Activated CD4-positive, alpha-beta T cell treated with anti-CD3 and anti-CD28 coated beads for 48 hours (primary cell): ENCODE data around the gene INO80D.
"Not testable (repeated sequence)": the region's sequence is repeated elsewhere in the genome, so short reads cannot be mapped to it uniquely, and the experiment has no call there.

ENCODE experiments used
- DNase-seq: peaks from one replicate; pipeline ENCODE4 v3.0.0-alpha.2; 2020

INO80D gene

GRCh38 chr2:206015746-206016145 lies 70.2 kb downstream of the INO80D start:
- not testable (repeated sequence) for DNase-seq

DNA sequence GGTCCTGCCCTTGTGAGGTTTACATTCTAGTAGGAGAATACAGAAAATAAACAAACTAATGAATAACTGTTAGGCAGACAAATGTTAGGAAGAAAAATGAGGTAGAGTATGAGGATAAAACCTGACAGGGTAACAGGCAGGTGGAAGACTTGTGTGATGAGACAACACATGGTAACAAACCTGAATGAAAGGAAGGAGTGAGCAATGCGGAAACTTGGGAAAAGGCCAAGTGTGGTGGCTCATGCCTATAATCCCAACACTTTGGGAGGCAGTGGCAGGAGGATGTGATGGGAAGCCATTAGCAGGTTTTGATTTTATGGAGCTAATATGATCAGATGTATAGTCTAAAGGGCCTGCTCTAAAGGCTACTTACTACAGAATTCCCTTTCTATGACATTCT lies 74.2 kb downstream of the INO80D start:
- no peak for DNase-seq

DNA sequence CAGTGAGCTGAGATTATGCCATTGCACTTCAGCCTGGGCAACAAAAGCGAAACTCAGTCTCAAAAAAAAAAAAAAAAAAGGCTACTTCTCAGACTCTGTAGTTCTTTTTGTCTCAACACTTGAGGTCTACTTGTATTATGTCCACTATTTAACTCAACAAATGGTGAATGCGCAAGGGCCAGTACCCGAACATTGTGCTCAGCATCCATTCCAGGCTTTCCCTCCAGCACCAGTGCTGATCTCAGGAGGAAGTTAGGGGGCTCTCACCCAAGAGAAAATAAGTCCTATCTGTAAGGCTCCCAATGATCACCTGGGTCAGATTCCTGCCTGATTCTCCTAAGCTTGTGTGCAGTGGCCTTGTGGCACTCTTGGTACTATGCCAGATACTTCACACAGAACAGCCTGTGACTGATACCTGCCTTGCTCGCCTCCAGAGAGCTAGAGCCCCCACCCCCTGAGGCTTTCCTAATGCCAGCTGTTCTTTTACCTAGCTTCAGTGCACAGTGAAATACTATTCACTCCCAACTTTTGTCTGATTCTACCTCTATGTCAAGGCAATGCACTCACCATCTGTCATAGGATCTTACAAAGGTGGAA lies 74.9 kb downstream of the INO80D start:
- DNase-seq: no peak

DNA sequence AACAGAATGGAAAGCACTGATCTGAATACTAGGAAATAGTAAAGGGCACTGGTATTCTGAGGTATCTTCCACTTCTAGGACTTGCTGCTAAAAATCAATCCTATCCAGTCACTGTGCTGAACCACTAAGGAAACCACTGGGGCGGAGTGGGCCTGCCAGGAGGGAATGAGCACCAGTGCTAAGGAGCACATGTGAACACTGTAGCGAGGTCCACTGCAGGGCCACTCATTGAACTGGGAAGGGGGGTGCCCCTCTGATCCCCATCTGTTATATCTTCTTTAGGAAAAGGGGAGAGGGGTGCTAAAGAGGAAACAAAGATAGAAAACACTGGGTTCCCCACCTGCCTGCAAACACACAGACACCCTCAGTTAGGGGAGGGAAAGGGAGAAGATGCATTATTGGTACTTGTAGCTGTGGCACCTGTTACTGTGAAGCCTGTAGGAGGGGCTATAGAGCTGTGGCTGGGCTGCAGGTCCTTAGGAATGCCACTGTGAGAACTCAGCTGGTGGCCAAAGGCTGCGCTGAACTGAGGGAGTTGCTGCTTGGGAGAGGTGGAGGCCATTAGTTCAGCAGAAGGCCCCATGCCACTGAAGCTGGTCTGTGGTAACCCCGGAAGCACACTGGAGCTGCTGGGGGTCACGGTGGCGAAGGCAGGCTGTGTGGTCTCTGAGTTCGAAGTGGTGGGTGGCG lies 81.8 kb downstream of the INO80D start:
- DNase-seq: peak; percentile 25

GRCh38 chr2:206002440-206002839 lies 83.5 kb downstream of the INO80D start:
- DNase-seq: no peak

GRCh38 chr2:206001912-206002311 lies 84.1 kb downstream of the INO80D start:
- no peak for DNase-seq

DNA sequence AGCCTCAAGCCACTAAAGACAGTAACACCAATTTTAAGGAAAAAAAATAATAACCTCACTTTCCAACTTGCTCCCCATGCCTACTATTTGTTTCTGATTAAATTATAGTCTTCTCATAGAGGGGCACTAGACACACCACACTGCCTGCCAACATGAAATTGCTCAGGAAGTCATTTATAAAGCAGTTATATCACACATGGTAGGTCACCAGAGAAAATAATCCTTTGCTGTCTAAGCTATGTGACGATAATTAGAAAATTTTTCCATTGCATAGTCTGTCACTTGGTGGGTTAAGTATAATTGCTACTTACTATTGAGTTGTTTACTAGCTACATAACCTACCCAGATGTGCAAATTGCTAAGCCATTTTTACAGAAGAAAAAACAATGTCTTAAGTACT lies 85.2 kb downstream of the INO80D start:
- no peak for DNase-seq

GRCh38 chr2:205998583-205998982 lies 87.4 kb downstream of the INO80D start:
- DNase-seq: no peak

GRCh38 chr2:205996161-205996560 lies 89.8 kb downstream of the INO80D start:
- no peak for DNase-seq

DNA sequence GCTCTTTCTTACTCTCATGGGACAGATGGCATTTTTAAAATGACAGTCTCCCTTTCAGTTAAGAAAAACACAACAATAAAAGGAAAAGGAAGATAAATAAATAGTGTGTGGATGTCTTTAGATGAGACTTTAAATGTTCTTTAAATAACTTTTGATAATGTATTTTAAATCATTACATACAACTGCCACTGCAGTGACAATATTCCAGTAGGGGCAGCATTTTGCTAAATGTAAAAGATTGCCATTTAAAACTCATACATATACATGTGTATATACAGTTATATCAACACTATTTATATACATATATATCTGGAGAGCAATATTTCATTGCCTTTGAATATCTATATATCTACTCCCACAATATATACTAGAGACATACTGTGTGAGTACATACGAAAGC lies 90.7 kb downstream of the INO80D start:
- DNase-seq: no peak

- no peak for DNase-seq
Measured at GRCh38 chr2:205994344-205994743, 91.6 kb downstream of the INO80D start.

DNA sequence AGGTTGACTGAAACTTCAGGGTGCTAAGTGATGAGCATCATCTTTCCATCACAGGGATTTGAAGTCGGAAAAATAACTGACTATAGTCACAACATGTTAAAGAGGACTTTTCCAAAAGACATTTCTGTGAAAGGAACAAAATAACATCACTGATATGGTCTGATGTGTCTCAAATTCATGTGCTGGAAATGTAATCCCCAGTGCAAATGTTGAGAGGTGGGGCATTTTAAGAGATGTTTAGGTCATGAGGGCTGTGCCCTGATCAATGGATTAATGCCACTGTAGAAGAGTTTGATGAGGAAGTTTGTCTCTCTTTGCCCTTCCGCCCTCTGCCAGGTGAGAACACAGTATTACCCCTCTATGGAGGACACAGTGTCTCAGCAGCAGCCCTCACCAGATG lies 95.9 kb downstream of the INO80D start:
- DNase-seq: no peak

DNA sequence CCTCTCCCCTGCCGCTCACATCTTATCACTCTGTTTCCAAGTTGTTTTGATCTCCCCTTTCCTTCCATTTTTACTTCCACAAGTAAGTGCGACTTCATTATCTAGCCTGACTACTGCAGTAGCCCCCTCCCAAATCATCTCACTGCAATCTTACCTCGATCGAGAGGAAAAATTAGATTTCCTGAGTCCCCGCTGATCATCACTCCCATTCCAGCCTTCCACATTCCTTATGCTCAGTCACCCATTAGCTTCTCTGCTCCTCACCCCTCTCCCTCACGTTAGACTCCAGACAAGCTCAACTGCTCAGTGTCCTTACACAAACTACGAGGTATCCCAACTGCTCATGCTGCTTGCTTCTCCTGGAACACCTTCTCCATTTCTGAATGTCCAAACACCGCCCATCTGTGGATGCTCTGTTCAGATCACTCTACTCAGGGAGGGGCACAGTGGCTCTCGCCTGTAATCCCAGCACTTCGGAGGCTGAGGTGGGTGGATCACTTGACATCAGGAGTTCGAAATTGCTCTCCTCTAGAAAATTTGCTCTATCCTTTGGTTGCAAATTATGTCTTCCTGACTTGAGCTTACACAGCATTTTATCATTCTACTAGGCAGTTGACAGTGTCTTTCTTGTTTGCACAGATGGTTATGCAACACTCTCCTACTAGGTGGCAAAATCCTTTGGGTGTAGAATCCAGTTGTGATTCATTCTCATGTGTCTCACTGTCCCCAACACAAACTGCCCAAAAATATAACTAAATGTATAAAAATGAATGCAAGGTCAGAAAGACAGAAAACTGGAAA lies 96.5 kb downstream of the INO80D start:
- DNase-seq: no peak

DNA sequence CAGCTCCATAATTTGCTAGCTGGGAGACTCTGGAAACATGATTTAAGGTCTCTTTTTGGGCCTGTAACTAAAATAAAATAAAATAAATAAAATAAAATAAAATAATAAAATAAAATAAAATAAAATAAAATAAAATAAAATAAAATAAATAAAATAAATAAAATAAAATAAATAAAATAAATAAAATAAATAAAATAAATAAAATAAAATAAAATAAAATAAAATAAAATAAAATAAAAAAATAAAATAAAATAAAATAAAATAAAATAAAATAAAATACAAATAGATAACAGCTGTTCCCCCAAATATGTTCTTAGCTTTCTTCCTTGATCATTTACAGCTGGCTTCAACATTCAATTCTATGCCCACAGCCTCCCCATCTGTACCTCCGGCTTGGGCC lies 97.3 kb downstream of the INO80D start:
- DNase-seq: not testable (repeated sequence)

GRCh38 chr2:205988274-205988673 lies 97.7 kb downstream of the INO80D start:
- DNase-seq: no peak

GRCh38 chr2:205986334-205986733 lies 99.6 kb downstream of the INO80D start:
- not testable (repeated sequence) for DNase-seq

- no peak for DNase-seq
Measured at GRCh38 chr2:205984381-205984780, 101.6 kb downstream of the INO80D start.

GRCh38 chr2:205982776-205983327 lies 103.1 kb downstream of the INO80D start:
- DNase-seq: no peak

- DNase-seq: not testable (repeated sequence)
Measured at GRCh38 chr2:205978728-205979127, 107.2 kb downstream of the INO80D start.

DNA sequence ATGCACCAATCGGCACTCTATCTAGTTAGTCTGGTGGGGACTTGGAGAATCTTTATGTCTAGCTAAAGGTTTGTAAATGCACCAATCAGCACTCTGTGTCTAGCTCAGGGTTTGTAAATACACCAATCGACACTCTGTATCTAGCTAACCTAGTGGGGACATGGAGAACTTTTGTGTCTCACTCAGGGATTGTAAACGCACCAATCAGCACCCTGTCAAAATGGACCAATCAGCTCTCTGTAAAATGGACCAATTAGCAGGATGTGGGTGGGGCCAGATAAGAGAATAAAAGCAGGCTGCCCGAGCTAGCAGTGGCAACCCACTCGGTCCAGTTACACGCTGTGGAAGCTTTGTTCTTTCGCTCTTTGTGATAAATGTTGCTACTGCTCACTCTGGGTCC lies 108.3 kb downstream of the INO80D start:
- not testable (repeated sequence) for DNase-seq

- not testable (repeated sequence) for DNase-seq
Measured at GRCh38 chr2:205976934-205977659, 108.9 kb downstream of the INO80D start.

DNA sequence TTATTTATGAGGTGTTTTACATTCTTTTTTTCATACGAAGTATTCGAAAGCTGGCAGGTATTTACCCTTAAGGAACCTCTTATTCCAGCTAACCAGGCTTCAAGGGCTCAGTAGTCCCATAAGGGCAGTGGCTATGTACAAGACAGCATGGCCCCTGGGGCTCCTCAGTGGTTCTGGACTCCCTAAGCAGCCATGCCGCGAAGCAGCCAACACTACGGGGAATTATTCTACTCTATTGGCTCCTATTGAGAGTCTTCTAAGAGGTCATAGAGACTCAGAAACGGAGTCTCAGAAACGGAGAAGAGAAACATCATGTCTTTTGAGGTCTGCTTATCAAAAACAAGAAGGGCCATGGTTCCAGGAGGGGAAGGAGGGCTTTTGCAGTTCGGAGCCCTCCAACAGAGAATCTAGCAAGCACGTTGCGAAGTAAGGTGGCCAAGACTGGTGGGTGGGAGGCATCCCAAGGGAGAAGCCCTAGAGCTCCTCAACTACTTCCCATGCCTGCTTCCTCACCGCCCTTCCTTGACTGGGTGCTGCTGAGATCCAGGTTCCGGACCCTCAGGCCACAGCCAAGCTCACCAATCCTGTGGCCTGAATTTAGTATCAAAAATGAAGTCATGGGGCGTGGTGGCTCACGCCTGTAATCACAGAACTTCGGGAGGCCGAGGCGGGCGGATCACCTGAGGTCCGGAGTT lies 109.7 kb downstream of the INO80D start:
- no peak for DNase-seq
